HG02763 (cell line): Measurements from ENCODE around the gene MYL12A.
"Not testable (repeated sequence)": the region's sequence is repeated elsewhere in the genome, so short reads cannot be mapped to it uniquely, and the experiment has no call there.

ENCODE experiments used
- ATAC-seq: cut with Tn5 transposase; IDR thresholded peaks from one replicate; pipeline ENCODE4 v1.9.1; 2021; ENCODE audit warnings: mild to moderate bottlenecking, moderate library complexity; ENCODE audit not compliant: unreplicated experiment

The MYL12A gene

GRCh38 chr18:3247240-3248061 is at the start of gene MYL12A:
MYL12A (plus strand) TSS chr18:3247801; CDS start chr18:3253248, 5,447 bp downstream.
- ATAC-seq, result peak; percentile 82

- ATAC-seq, result not testable (repeated sequence)
These were observed 49.2 kb upstream of the MYL12A start for GRCh38 chr18:3198260-3198860.

- no peak for ATAC-seq
These were observed 47.5 kb upstream of the MYL12A start for GRCh38 chr18:3199942-3200645.

GRCh38 chr18:3205239-3205638 is 42.4 kb upstream of the MYL12A start:
- ATAC-seq, result no peak

- no peak for ATAC-seq
These were observed 40.0 kb upstream of the MYL12A start for GRCh38 chr18:3207565-3207964.

- ATAC-seq, result no peak
These were observed 37.6 kb upstream of the MYL12A start for GRCh38 chr18:3209859-3210569.

GRCh38 chr18:3211236-3211992 is 36.2 kb upstream of the MYL12A start:
- no peak for ATAC-seq

- ATAC-seq, result no peak
These were observed 34.9 kb upstream of the MYL12A start for GRCh38 chr18:3212657-3213056.

- ATAC-seq, result no peak
These were observed 34.1 kb upstream of the MYL12A start for GRCh38 chr18:3213300-3214059.

- ATAC-seq, result no peak
These were observed 32.6 kb upstream of the MYL12A start for GRCh38 chr18:3214855-3215637.

- no peak for ATAC-seq
These were observed 30.6 kb upstream of the MYL12A start for GRCh38 chr18:3216987-3217386.

GRCh38 chr18:3217948-3218647 is 29.5 kb upstream of the MYL12A start:
- no peak for ATAC-seq

- no peak for ATAC-seq
These were observed 28.8 kb upstream of the MYL12A start for GRCh38 chr18:3218819-3219218.

- ATAC-seq, result no peak
These were observed 28.4 kb upstream of the MYL12A start for GRCh38 chr18:3219241-3219630.

- no peak for ATAC-seq
These were observed 27.8 kb upstream of the MYL12A start, which contains the start of gene MYOM1 for GRCh38 chr18:3219631-3220335. MYOM1 (minus strand) TSS chr18:3219968; CDS start chr18:3215223, 4,745 bp downstream.

- not testable (repeated sequence) for ATAC-seq
These were observed 26.7 kb upstream of the MYL12A start for GRCh38 chr18:3220868-3221267.

- ATAC-seq, result no peak
These were observed 26.1 kb upstream of the MYL12A start for GRCh38 chr18:3221496-3221895.

GRCh38 chr18:3223356-3223755 is 24.2 kb upstream of the MYL12A start:
- no peak for ATAC-seq
